HG02943 (cell line): ENCODE measurements around the gene MRPS18A.
A peak's percentile ranks its signal among the peaks of the same experiment; 100 is the strongest.

ENCODE experiments used
- ATAC-seq: cut with Tn5 transposase; IDR thresholded peaks from one replicate; pipeline ENCODE4 v1.9.1; 2021; ENCODE audit warnings: mild to moderate bottlenecking, low read depth, moderate library complexity; ENCODE audit not compliant: unreplicated experiment

MRPS18A gene

DNA sequence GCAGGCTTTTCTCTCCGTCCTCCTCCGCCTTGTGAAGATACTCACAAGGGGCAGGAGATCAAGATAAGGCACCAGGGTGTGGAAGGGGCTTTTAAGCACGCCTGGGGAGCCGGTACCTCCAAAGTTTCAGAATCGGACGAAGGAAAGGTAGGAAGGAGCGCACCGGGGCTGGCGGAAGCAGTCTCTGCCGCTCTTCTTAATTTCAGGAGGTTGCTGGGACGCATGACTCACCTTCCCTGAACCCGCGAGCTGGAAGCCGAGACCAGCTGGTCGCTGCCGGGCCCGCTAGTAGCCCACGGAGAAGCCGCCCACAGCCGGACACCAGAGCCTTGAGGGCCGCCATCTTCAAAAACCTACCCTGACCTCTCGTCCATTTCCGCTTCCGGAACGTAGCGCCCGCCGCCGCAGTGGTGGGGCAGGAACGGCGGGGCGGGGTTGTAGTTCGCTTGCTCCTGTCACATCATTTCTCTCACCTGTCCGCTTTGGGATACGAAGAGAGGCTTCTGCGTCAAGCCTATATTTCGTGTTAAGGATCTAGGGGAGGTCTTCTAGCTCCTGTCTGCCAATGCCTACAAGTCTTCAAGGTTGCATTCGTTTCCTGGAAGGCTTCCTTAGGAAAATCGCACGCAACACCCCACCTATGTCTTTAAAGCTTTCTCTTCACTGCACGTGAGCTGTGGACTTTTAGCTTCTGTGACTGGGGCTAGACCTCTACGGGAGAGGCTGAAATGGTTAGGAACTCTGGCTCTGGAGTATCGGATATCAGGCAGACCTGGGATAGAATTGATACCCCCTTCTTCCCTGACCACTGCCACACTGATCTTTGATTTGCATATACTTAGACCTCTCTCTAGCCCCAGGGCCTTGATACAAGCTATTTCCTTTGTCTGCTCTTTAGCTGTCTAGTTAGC, at the start of gene MRPS18A:
Gene MRPS18A (minus strand): TSS at position 355 of the 911 bp plus-strand sequence. CDS start 12 bp downstream, at position 343.
- peak; percentile 84 for ATAC-seq

DNA sequence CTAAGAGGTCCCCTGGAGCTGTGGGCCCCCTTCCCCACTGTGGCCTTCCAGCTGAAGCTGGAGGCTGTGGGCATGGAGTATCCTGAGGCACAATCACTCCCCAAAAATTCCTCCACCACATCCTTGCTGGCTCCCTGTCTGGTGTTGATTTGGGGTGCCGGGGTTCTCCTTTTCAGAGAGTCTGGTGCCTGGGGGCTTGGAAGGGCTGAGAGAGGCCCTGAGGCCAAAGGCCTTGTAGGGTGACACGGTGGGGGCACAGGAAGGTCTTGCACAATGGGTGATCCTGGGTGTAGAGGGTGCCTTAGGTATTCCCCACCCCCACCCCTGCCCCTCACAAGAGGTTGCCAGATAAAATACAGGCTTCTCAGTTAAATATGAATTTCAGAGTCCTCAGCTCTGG, 49.3 kb upstream of the MRPS18A start:
- ATAC-seq = no peak

DNA sequence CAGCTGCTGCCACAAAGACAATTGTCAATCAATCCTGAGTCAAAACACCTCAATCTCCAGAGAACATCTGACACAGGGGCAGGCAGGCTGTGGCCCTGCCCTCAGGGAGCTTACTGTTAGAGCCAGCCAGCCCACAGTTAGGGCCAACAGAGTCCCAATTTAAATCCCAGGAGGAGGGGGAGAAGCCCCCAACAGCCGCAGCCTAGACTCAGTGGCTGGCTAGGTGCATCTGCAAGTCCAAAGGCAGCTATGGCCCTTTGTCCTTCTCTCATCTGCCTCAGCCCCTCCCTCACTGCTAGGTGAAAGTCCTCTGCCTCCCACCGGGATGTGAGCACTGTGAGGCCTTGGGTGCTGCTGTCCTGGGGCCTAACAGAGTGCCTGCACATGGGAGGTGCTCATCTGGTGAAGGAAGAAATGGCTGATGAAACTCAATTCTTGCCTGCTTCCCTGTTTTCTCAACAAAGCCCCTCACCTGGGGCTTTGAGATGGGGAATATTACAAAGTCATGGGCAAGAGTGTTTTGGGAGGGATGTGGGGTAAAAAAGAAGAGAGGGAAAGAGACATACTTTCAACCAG, 48.7 kb upstream of the MRPS18A start:
- ATAC-seq = no peak

DNA sequence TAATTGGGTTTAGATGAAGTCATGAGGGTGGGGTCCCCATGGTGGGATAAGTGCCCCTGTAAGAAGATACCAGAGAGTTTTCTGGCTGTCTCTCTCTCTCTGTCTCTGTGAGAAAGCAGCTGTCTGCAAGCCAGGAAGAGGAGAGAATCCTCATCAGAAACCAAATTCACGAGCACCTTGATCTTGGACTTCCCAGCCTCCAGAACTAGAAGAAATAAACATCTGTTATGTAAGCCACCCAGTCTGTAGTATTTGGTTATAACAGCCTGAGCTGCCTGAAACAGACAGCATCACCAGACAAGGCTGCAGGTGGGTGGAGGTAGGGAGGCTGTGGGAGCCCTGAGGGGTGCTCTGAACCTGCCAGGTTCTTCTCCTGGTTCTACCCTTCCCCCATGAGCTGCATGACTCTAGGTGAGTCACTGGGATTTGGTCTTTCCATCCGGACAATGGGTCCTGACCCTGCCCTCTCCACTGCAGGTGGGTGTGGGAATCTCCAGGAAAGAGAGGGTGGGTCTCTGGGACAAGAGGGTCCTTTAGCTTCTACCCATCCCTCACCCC, 48.1 kb upstream of the MRPS18A start:
- no peak for ATAC-seq

DNA sequence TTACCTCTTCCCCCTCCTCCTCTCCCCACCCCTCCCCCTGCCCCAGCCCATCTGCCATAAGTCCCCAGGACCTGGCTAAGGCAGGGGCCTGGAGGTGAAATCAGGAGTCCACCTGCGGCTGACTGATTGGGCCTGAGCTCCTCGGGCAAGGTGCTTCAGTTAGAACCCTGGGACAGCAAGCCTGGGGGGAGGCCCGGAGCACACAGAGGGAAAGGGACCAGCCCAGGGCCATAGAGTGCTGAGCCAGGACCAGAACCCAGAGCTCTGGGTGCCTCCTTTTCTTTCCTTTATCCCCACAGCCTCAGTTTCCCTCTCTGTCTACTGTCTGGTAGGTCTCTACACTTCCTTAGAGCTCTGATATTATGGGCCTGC, 46.7 kb upstream of the MRPS18A start:
- no peak for ATAC-seq

DNA sequence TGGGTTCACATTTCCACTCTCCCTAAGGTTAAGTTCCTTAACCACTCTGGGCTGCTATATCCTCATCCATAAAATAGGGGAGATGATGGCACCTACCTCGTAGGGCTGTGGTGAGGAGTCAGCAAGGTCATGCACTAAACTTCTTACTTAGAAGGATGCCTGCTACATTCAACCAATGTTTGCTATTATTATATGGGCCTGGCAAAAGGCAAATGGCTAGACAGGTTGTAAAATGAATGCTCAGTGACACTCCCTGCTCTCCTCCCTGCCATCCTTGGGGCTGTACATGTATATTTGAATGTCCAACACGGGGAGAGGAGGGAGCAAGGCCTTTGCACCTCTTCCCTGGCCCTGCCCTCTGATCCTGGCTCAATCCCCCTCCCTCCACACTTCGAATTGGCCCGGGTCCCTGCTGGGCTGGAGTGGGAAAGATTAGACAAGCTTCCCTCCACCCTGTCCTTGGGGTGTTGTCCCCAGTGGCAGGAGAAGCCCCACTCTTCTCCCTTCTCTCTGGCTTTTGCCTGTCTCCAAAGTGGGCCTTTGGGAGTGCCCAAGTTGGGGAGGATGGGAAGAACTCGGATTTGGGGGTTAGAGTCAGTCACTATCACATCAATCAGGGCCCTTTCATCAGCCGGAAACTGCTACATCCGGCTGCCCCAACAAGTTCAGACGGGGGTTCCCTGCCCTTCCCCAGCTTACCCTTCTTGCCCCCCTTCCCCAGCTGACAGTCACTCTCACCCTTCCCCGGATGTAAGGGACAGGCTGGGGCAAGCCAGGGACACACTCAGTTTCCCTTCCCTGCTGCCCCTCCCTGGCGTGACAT, 46.1 kb upstream of the MRPS18A start:
- no peak for ATAC-seq

DNA sequence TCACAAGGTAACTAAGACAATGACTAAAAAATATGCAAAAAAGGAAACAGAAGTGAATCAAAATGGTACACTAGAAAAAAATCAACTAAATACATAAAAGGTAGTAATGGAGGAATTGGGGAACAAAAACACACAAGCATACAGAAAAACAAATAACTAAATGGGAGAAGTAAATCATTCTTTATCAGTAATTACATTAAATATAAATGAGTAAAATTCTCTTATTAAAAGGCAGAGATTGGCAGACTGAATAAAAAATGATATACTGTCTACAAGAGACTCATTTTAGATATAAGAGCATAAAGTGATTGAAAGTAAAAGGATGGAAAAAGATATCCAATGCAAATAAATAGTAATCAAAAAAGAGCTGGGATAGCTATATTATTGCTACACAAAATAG, 43.0 kb upstream of the MRPS18A start:
- ATAC-seq = no peak

DNA sequence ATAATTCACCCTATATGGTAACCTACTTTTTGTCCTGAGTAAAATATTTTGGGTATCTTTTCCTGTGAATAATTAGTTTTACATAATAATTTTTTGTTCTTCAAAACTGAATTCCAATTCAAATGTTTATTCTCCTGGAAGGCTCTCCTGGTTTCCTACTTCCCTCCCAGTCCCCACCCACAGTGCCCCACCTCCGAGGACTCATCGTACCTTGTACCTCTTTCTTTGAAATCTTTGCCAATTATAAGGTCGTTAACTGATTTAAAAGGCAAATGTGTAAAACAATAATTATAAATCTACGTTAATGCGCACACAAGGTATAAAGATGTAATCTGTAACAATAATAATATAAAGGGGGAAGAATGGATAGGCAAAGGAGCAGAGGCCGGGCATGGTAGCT, 41.9 kb upstream of the MRPS18A start:
- ATAC-seq = no peak

DNA sequence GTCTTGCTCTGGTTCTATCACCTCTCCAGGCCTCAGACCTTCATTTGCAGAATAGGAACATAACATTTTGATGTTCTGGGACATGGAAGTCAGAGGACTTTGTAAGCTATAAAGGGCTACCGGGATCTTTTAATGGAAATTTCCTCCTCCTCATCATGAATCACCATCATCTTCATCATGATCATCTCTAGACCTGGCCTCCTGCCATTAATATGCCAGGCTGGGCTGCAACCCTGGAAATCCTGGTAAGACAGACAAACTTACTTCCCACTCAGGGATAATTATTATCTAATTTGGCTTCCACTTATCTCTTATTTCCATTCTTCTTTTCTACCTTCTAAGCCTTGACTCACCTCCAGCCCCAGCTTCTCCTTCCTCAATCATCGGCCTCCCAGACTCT, 41.0 kb upstream of the MRPS18A start:
- no peak for ATAC-seq

DNA sequence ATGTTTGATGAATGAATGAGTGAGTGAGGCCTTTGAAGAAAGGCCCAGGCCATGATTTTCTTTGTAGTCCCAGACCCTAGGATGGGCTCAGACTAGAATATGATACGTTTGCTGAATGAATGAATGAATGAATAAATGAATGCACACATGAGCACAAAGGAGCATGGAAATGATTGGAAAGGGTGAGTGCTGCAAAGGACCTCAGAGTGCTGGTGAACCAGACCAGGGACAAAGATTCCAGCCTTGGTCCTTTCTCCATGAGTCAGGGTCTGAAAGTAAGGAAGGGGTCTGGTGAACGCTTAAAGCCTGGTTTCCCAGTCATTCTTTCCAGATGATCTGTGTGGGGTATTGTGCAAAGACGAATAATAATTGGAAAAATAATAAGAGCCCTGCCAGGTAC, 40.0 kb upstream of the MRPS18A start:
- ATAC-seq = no peak

DNA sequence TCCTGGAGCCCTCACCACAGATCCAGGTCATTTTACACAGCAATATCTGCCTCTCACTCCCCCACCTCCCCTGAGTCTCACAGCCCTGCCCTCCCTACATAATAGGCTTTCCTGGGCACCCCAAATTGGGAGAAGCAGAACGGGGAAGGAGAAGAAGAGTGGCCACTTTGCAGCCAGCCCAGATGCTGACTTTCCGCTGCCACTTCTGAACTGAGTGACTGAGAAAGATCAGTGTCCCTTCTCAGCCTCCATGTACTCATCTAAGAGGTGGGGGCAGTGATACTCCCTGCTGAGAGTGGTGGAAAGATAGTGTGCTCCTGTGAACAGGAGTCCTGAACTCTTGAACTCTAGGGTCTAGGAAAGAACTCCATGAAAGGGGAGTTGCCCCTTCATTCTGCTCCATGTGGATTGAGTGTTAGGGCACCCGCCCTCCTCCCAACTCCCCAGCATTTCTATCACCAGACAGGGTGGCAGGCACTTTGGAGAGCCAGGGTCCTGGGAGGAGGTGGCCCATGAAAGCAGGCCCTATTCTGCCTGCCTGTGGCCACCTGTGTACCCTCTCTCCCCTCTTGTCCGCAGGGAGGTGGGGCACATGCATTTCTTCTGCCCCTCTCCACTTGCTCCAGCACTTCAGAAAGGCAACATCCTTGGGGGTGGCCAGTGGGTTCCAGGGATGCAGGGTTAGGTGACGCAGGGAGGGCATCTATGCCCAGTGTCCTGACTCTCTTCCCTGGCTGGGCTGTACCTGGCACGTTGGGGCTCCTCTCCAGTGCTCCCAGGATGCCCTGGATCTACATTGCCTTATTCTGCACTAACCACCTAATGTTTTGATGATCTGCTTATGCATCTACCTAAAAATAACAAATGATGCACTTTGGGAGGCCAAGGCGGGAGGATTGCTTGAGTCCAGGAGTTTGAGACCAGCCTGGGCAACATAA, 38.3 kb upstream of the MRPS18A start:
- no peak for ATAC-seq

DNA sequence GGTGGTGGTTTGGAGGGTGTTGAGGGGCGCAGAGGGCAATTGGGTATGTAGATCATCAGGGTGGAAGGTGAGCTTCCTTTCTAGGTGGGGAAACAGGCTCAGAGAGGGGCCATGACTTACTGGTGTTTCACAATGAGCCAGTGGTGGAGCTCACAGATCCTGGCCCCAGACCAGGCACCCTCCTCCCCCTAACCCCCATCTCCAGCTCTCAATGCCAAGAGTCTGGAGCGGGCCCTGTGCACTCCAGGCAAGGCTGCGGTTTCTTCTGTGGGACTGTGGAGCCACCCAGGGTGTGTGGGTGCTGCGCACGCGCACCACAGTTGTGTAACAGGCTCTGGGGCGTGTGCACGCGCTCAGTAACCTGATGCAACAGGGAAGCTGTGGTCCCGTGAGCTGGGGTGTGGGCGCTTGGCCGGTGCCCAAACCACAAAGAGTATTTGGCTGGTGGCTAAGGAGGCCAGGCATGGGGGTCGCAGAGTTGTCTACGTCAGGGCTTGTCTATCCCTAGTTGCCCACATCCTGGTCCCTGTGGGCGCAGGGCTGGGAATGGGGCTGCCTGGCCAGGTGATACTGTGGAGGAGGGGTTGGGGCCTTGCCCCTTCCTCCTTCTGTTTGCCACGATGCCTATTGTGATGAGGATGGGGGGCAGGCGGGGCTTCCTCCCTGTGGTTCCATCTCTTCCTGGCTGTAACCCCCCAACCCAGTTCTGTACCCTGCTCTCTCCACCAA, 37.5 kb upstream of the MRPS18A start:
- ATAC-seq = no peak

DNA sequence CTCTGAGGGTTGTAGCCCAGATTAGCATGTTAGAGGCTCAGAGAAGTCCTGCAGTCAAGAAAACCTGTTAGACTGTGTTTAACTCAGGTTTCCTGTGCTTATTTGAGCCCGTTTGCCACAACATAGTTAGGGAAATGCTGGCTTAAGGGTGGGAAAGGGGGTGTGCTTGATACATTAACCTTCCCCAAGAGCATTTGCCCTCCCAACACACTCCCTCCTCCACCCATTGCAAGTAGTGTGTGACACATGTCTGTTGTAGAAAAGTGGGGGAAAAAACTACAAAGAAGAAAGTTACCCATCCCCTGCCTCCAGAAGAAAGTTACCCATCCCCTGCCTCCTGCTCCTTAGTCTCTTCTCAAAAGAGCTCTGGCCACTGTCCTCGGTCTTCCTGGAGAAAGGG, 36.8 kb upstream of the MRPS18A start:
- ATAC-seq = no peak

DNA sequence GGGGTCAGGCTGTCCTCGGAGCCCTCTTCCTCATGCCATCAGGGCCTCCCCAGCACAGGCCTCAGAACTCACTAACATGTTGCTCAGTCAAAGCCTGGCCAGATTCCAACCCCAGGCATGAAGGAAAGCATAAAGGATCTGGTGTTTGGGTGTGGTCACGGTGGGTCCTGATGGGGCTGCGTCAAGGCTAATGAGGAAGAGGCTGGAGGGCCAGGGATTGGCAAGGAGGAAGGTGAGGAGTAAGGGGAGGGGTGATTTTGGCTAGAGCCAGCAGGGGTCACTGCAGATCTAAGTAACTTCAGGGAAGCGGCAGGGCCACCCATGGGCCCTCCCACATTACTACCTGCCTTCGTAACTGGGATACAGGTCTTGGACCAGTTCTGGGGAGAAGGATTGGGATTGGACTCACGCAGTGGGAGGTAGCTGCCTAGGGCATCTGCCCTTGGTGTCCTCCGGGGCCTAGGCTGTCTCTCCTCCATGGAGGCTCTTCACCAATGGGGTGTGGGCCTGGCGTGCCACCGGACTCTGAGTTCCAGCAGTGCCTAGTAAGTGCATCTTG, 36.2 kb upstream of the MRPS18A start:
- peak; percentile 71 for ATAC-seq

DNA sequence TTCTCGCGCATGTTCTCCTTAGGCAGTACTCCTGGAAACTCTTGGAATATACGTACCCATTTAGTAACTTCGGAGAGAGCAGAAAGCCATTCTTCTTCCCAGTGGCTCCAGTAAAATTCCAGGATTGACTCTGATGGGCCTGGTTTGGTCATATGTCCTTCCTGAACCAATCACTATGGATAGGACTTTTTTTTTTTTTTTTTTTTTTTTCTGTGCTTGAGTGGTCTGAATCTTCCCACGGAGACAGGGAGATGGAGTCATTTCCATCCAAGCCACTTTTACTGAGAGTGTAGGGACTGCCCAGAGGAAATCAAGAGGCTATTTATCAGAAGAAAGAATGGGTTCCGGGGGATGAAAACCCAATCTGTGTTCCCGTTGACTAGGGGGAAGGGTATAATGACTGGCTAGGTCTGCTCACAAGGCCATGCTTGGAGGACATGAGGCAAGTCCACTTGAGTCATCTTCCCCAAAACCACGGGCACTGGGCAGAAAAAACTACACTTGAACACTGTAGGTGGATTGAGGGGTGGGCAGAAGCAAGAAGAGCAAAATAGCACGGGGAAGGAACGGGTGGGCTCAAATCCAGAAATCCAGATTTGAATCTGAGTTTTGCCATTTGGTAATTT, 35.4 kb upstream of the MRPS18A start:
- ATAC-seq = no peak

DNA sequence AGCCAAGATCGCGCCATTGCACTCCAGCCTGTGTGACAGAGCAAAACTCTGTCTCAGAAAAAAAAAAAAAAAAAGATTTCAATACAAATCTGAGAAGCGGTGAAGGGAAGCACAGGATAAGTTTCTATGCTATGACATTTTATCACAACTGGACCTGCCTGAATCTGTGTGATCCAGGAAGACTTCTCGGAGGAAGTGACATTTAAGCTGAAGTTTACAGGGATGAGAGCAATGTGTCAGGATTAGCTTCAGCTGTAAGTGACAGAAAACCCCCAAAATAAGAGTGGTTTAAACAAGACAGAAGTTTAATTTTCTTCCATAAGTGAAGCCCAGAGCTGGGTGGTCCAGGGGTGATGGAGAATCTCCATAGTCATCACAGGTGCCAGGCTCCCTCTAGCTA, 33.4 kb upstream of the MRPS18A start:
- ATAC-seq = no peak

DNA sequence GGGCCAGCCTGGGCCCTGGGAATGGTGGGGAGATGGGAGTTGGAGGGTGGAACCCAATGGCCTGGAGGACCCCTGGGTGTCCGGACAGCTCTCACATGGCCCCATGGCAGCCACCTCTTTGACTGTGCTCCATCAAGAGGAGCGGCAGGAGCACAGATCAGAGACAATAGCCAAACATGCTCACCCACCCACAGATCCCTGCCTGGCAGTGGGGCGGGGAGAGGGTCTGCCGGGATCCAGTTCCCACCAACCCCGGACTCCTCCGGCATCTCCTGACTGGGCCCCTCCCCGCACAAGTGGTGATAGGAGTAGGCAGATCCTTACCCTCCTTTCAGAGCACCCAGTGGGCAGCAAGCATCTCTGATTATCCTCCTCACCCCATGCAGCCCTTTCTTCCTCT, 31.9 kb upstream of the MRPS18A start:
- no peak for ATAC-seq

DNA sequence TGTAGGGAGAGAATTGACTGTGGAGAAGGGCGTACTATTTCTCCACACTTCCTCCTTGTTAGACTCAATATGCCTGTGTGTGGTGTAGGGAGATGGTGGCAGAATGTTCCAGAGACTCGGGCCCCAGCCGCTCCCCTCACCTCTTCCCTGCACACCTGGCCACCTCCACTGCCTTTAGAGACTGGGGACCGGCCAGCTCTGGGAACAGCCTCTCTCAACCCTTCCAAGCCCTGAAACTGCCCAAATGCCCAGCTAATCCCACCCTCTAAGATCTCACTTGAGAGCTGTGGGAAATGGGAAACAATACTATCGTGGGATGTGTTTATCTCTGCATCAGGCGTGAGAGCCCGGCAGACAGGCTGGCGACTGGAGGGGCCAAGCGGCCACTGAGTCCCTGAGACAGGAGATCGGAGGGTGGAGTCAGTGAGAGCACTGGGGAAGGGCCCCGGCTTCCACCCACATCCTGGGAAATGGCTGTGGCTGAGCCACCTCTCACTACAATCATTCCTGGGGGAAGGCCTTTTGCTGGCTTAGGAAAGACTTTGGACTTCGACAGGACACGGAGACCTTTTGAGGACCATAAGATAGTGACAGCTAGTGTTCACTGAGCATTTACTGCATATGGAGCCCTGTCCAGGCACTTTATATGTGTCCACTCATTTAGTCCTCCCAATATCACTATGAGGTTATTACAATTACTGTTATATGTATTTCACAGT, 31.0 kb upstream of the MRPS18A start:
- no peak for ATAC-seq
